ENCODE data around the gene BMP7.

Gene BMP7

DNA sequence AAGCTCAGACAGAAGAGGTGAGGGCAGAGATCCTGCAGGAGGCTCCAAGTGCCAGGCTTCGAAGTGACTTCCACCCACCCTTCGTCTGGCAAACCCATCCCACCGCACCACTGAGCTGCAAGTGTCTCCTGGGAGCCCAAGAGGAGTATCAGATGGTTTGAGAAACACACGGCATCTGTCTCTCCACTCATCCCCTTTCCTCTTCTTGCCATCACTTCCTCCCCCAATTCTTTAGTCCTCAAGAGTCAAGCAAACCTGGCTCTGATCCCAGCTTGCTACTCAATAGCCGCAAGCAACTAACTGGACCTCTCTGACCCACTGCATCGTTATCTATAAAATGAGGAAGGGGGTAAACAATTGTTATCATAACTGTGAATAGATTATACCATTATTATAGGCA is 142.1 kb downstream of the BMP7 start:
- TF ChIP-seq POLR2A (IDR thresholded peaks at IDR 0.05; ENCODE audit: low read depth, low read length) = no peak
- no peak for TF ChIP-seq POLR2AphosphoS5 (IDR thresholded peaks at IDR 0.05; ENCODE audit: low read depth, low read length)
- TF ChIP-seq SPI1 (IDR thresholded peaks at IDR 0.05; ENCODE audit: low read depth, low read length) = no peak
- TF ChIP-seq POU2F2 (IDR thresholded peaks at IDR 0.05; ENCODE audit: low read depth, low read length) = no peak
- no peak for TF ChIP-seq PAX5 (IDR thresholded peaks at IDR 0.05; ENCODE audit: insufficient read depth, low read length, severe bottlenecking)
- no peak for TF ChIP-seq TAF1 (IDR thresholded peaks at IDR 0.05; ENCODE audit: low read depth, low read length)
- no peak for FAIRE-seq
- DNase-seq (ENCODE audit: insufficient read length, low spot score) = no peak

DNA sequence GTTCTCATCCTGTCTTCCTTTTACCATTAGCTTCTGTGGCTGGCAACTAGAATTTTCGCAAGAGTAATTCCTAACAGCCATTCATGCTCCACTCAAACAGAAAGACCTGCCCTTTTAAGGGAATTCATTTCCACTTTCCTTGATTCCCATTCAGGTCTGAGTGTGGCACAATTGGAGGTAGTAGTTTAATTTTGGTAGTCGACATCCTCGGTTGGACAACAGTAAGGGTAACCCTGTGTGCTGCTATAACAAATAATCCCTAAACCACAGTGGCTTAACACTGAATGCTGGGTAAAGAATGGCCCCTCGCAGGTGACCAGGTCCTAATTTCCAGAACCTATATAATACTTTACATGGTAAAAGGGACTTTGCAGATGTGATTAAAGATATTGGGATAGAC is 142.9 kb downstream of the BMP7 start:
- no peak for DNase-seq (ENCODE audit: insufficient read length, low spot score)
- TF ChIP-seq POLR2AphosphoS5 (IDR thresholded peaks at IDR 0.05; ENCODE audit: low read depth, low read length) = no peak
- TF ChIP-seq POU2F2 (IDR thresholded peaks at IDR 0.05; ENCODE audit: low read depth, low read length) = no peak
- no peak for TF ChIP-seq SPI1 (IDR thresholded peaks at IDR 0.05; ENCODE audit: low read depth, low read length)
- TF ChIP-seq POLR2A (IDR thresholded peaks at IDR 0.05; ENCODE audit: low read depth, low read length) = no peak
- TF ChIP-seq TAF1 (IDR thresholded peaks at IDR 0.05; ENCODE audit: low read depth, low read length) = no peak
- TF ChIP-seq PAX5 (IDR thresholded peaks at IDR 0.05; ENCODE audit: insufficient read depth, low read length, severe bottlenecking) = no peak
- FAIRE-seq = no peak

DNA sequence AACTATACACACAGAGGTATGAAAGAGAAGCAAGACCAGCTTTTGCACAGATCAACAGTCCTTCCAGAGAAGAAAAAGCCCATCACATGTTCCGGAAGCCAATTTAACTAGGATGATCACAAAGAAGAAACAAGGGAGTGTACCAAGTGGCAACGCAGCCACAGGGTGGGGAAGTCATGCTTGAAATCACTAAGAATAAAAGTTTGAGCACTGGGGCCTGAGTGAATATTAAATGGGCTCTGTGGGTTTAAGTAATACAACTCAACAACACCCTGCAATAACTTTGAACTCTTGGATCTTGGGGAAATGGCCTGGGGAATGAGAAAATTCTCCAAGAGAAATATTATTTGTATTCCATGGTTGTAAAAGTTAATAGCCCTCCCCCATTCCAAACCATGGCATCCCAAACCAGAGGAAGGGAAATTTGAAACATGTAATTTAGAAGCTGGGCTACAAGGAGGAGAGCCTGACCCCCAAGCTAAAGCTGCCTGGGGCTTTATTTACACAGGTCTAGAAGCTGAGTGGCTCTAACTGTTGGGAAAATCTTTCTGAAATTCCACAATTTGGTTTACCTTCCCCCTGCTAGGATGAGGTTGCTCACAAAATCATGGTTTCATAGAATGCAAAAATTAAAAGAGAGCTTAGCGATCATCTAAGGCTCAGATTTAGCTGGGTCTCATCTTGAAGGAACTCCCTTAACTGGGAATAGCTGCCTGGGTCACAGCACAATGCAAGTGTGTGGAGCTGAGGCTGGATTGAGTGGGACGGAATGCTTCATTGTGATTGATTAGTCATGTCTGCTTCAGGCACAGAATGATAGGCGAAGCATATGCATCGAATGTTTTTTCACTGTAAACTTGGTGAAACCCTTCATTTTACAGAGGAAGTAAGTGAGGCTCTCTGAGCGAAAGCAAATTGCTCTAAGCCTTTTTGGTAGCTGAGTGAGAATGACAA is 143.6 kb downstream of the BMP7 start:
- FAIRE-seq = no peak
- TF ChIP-seq POU2F2 (IDR thresholded peaks at IDR 0.05; ENCODE audit: low read depth, low read length) = no peak
- no peak for TF ChIP-seq SPI1 (IDR thresholded peaks at IDR 0.05; ENCODE audit: low read depth, low read length)
- TF ChIP-seq TAF1 (IDR thresholded peaks at IDR 0.05; ENCODE audit: low read depth, low read length) = no peak
- TF ChIP-seq POLR2A (IDR thresholded peaks at IDR 0.05; ENCODE audit: low read depth, low read length) = no peak
- TF ChIP-seq POLR2AphosphoS5 (IDR thresholded peaks at IDR 0.05; ENCODE audit: low read depth, low read length) = no peak
- no peak for TF ChIP-seq PAX5 (IDR thresholded peaks at IDR 0.05; ENCODE audit: insufficient read depth, low read length, severe bottlenecking)
- DNase-seq (ENCODE audit: insufficient read length, low spot score) = no peak

DNA sequence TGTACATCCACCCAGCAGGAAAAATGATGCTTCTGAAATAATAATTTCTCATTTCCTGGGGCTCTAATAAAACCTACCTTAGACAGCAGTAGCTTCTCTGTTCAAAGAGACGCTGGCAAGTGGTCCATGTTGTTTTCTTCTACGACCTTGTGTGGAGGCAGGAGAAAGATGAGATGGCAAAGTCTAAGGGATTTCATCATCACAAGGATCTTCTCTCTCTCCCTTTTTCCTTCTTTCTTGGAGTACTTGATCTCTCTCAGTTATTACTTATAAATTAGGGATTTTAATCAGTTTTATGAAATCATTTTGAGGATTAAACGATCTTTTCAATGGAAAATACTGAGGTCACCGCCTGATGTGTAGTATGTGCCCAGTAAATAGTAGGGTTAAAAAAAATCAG is 147.5 kb downstream of the BMP7 start:
- DNase-seq (ENCODE audit: insufficient read length, low spot score) = no peak
- TF ChIP-seq POLR2AphosphoS5 (IDR thresholded peaks at IDR 0.05; ENCODE audit: low read depth, low read length) (no peak), PAX5 (IDR thresholded peaks at IDR 0.05; ENCODE audit: insufficient read depth, low read length, severe bottlenecking) (no peak), SPI1 (IDR thresholded peaks at IDR 0.05; ENCODE audit: low read depth, low read length) (no peak), TAF1 (IDR thresholded peaks at IDR 0.05; ENCODE audit: low read depth, low read length) (no peak)
- FAIRE-seq = no peak

All from GM12891 (cell line).